ENCODE measurements around the gene FOCAD.

DNA sequence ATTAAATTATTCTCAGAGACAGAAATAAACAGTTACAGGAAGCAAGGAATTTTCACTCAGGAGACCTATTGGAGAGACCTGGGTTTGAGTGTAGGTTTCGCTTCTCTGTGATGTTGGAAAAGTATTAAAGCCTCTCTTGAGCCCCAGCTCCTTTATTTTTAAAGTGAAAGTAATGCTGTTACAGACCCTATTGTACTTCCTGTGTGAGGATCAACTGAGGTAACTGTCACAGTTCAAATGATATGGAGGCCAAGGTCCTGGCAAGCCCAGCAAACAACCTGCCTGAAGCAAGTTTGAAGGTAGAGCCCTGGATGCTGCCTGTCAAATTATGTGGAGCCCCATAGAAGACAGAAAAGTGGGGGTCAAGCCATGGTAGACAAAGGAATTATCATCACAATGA is 355.2 kb downstream of the FOCAD start:
- TF ChIP-seq, protein P1, sequence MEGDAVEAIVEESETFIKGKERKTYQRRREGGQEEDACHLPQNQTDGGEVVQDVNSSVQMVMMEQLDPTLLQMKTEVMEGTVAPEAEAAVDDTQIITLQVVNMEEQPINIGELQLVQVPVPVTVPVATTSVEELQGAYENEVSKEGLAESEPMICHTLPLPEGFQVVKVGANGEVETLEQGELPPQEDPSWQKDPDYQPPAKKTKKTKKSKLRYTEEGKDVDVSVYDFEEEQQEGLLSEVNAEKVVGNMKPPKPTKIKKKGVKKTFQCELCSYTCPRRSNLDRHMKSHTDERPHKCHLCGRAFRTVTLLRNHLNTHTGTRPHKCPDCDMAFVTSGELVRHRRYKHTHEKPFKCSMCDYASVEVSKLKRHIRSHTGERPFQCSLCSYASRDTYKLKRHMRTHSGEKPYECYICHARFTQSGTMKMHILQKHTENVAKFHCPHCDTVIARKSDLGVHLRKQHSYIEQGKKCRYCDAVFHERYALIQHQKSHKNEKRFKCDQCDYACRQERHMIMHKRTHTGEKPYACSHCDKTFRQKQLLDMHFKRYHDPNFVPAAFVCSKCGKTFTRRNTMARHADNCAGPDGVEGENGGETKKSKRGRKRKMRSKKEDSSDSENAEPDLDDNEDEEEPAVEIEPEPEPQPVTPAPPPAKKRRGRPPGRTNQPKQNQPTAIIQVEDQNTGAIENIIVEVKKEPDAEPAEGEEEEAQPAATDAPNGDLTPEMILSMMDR (conservative IDR thresholded peaks at IDR 0.05; ENCODE audit: low read depth, low read length), result no peak
- no peak for TF ChIP-seq EZH2 (IDR thresholded peaks at IDR 0.05; ENCODE audit: borderline replicate concordance, low read depth, low read length, poor library complexity, severe bottlenecking)
